ENCODE results near the gene PI4K2B. TPM values are rescaled to one million over a fixed set of nuclear protein-coding genes. Genes with fewer than 3 reads are reported as not detected.

PI4K2B gene
- total RNA-seq, 2 donors from 2014 or later: 15.6 to 16.1 TPM

DNA sequence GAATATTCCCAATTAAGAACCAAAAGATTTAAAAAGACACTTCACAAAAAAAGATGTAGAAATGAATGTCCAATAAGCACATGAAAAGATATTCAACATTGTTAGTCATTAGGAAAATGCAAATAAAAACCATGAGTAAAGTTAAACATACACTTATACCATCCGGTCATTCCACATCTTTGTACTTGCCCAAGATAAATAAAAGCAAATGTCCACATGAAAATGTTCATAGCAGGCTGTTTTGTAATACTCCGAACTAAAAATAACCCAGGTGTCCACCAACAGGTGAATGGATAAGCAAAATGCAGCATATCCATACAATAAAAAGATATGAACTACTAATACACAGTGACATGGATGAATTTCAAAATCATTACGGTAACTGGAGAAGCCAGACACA lies 50.1 kb downstream of the PI4K2B start:
- Mint-ChIP-seq H3K36me3 (ENCODE audit: low read depth) (peaks cover 17% of the 10 kb centered on the region), H3K27ac (no peak overlapping the region), H3K27me3 (ENCODE audit: insufficient read depth) (peaks cover 8% of the 10 kb centered on the region), H3K4me1 (no peaks in the 10 kb centered on the region), H3K9me3 (peaks cover 6% of the 10 kb centered on the region), H3K4me3 (no peak overlapping the region)
- Histone ChIP-seq H3K27me3 (ENCODE audit: control insufficient read depth, insufficient read depth, low read length, poor library complexity, severe bottlenecking) (no peaks in the 10 kb centered on the region), H3K9me3 (ENCODE audit: control insufficient read depth, low read length) (no peaks in the 10 kb centered on the region), H3K9ac (ENCODE audit: extremely low read depth, low read length, poor library complexity, severe bottlenecking) (no peak overlapping the region), H3K4me3 (ENCODE audit: low read length) (no peak overlapping the region), H3K36me3 (ENCODE audit: control insufficient read depth, insufficient read depth, low read length) (peaks cover 7% of the 10 kb centered on the region), H3K4me1 (ENCODE audit: control insufficient read depth, insufficient read depth, low read length) (no peaks in the 10 kb centered on the region), H3K27ac (ENCODE audit: low read depth, low read length) (no peak overlapping the region)
- TF ChIP-seq, protein P1, sequence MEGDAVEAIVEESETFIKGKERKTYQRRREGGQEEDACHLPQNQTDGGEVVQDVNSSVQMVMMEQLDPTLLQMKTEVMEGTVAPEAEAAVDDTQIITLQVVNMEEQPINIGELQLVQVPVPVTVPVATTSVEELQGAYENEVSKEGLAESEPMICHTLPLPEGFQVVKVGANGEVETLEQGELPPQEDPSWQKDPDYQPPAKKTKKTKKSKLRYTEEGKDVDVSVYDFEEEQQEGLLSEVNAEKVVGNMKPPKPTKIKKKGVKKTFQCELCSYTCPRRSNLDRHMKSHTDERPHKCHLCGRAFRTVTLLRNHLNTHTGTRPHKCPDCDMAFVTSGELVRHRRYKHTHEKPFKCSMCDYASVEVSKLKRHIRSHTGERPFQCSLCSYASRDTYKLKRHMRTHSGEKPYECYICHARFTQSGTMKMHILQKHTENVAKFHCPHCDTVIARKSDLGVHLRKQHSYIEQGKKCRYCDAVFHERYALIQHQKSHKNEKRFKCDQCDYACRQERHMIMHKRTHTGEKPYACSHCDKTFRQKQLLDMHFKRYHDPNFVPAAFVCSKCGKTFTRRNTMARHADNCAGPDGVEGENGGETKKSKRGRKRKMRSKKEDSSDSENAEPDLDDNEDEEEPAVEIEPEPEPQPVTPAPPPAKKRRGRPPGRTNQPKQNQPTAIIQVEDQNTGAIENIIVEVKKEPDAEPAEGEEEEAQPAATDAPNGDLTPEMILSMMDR (conservative IDR thresholded peaks at IDR 0.05): no peak
- no peak for DNase-seq
- 80 to 89% methylated on average over 1 to 3 of the region's 3 CpGs for WGBS, 2 experiments (ENCODE audit: insufficient coverage in 1 of 2, insufficient read length in 1 of 2)

DNA sequence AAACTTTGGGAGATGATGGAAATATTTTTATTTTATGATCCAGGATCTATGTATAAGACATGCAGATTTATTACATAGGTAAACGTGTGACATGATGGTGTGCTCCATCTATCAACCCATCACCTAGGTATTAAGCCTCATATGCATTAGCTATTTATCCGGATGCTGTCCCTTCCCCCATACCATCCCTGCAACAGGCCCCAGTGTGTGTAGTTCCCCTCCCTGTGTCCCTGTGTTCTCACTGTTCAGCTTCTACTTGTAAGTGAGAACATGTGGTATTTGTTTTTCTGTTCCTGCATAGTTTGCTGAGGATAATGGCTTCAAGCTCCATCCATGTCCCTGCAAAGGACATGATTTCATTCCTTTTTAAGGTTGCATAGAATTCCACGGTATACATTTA lies 50.6 kb downstream of the PI4K2B start:
- H3K27ac ChIP-seq (ENCODE audit: low read depth, low read length): no peak overlapping the region
- Mint-ChIP-seq H3K4me3 (no peak overlapping the region), H3K36me3 (ENCODE audit: low read depth) (peaks cover 17% of the 10 kb centered on the region), H3K27me3 (ENCODE audit: insufficient read depth) (peaks cover 9% of the 10 kb centered on the region), H3K27ac (no peak overlapping the region), H3K9me3 (peaks cover 6% of the 10 kb centered on the region), H3K4me1 (no peaks in the 10 kb centered on the region)
- no peaks in the 10 kb centered on the region for H3K27me3 ChIP-seq (ENCODE audit: control insufficient read depth, insufficient read depth, low read length, poor library complexity, severe bottlenecking)
- H3K9ac ChIP-seq (ENCODE audit: extremely low read depth, low read length, poor library complexity, severe bottlenecking): no peak overlapping the region
- DNase-seq: no peak
- H3K36me3 ChIP-seq (ENCODE audit: control insufficient read depth, insufficient read depth, low read length): peaks cover 7% of the 10 kb centered on the region
- no peaks in the 10 kb centered on the region for H3K9me3 ChIP-seq (ENCODE audit: control insufficient read depth, low read length)
- 99% methylated on average over 3 of the region's 3 CpGs; no CpG with 5 or more reads in 1 of the 2 experiments for WGBS, 2 experiments (ENCODE audit: insufficient coverage in 1 of 2, insufficient read length in 1 of 2)
- H3K4me1 ChIP-seq (ENCODE audit: control insufficient read depth, insufficient read depth, low read length): no peaks in the 10 kb centered on the region
- TF ChIP-seq, protein P1 (conservative IDR thresholded peaks at IDR 0.05): no peak
- H3K4me3 ChIP-seq (ENCODE audit: low read length): no peak overlapping the region

DNA sequence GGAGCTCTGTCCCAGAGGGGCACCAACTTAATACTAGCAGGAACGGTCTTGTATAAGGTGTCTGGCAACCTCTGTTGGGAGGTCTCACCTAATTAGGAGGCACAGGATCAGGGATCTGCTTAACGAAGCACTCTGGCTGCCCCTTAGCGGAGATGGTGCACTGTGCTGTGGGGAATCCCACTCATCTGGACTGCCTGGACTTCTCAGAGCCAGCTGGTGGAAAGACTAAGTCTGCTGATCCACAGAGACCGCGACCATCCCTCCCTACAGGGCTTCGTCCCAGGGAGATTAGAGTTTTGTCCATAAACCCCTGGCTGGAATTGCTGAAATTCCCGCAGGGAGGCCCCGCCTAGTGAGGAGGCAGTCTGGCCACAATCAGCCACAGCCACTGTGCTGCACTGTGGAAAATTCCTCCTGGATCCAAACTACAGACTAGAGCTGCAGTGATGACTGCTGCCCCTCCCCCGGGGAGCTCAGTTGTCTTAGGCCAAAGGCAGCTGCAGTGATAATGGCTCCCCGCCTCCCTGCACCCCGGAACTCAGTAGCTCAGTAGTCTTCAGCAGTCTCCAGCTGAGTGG lies 56.7 kb downstream of the PI4K2B start:
- Mint-ChIP-seq H3K4me1 (no peaks in the 10 kb centered on the region), H3K9me3 (peaks cover 6% of the 10 kb centered on the region), H3K36me3 (ENCODE audit: low read depth) (no peaks in the 10 kb centered on the region), H3K4me3 (no peak overlapping the region), H3K27ac (no peak overlapping the region), H3K27me3 (ENCODE audit: insufficient read depth) (peaks cover 9% of the 10 kb centered on the region)
- TF ChIP-seq, protein P1 (conservative IDR thresholded peaks at IDR 0.05): no peak
- no peaks in the 10 kb centered on the region for H3K36me3 ChIP-seq (ENCODE audit: control insufficient read depth, insufficient read depth, low read length)
- H3K27me3 ChIP-seq (ENCODE audit: control insufficient read depth, insufficient read depth, low read length, poor library complexity, severe bottlenecking): no peaks in the 10 kb centered on the region
- WGBS, 2 experiments (ENCODE audit: insufficient coverage in 1 of 2, insufficient read length in 1 of 2): 84 to 90% methylated on average over 11 of the region's 11 CpGs
- DNase-seq: peak; percentile 60
- no peak overlapping the region for H3K4me3 ChIP-seq (ENCODE audit: low read length)
- H3K27ac ChIP-seq (ENCODE audit: low read depth, low read length): no peak overlapping the region
- H3K9me3 ChIP-seq (ENCODE audit: control insufficient read depth, low read length): no peaks in the 10 kb centered on the region
- no peak overlapping the region for H3K9ac ChIP-seq (ENCODE audit: extremely low read depth, low read length, poor library complexity, severe bottlenecking)
- peaks cover 5% of the 10 kb centered on the region for H3K4me1 ChIP-seq (ENCODE audit: control insufficient read depth, insufficient read depth, low read length)

All from endodermal cell (in vitro differentiated cells).